Activated naive CD4-positive, alpha-beta T cell treated with anti-CD3 and anti-CD28 coated beads, Interleukin-2, amount 10 ng/mL, durations not matched to agents 7 days and 5 days (primary cell): ENCODE measurements around the gene BCO1.

Experiments used
- CTCF ChIA-PET: fragments of 350-600 bp; sonication (Branson Sonifier 250); formaldehyde crosslinking; loops from one replicate; lab custom pipeline; 2021; ENCODE audit warnings: antibody characterized with exemption; lab: Charles Lee
- DNase-seq: peaks from one replicate; pipeline ENCODE4 v3.0.0-alpha.2; 2020
- H3K27ac Mint-ChIP-seq: one replicate; pipeline ENCODE4 v1.8.0; 2021; ENCODE audit warnings: mild to moderate bottlenecking, moderate library complexity, mixed read lengths
- H3K27me3 Mint-ChIP-seq: one replicate; pipeline ENCODE4 v1.8.0; 2021; ENCODE audit warnings: mild to moderate bottlenecking, mixed read lengths
- H3K36me3 Mint-ChIP-seq: one replicate; pipeline ENCODE4 v1.8.0; 2021; ENCODE audit warnings: mixed read lengths
- H3K4me1 Mint-ChIP-seq: one replicate; pipeline ENCODE4 v1.8.0; 2021; ENCODE audit warnings: mixed read lengths
- H3K4me3 Mint-ChIP-seq: one replicate; pipeline ENCODE4 v1.8.0; 2021; ENCODE audit warnings: mild to moderate bottlenecking, moderate library complexity, mixed read lengths
- H3K9me3 Mint-ChIP-seq: one replicate; pipeline ENCODE4 v1.8.0; 2021; ENCODE audit warnings: mixed read lengths

The BCO1 gene

DNA sequence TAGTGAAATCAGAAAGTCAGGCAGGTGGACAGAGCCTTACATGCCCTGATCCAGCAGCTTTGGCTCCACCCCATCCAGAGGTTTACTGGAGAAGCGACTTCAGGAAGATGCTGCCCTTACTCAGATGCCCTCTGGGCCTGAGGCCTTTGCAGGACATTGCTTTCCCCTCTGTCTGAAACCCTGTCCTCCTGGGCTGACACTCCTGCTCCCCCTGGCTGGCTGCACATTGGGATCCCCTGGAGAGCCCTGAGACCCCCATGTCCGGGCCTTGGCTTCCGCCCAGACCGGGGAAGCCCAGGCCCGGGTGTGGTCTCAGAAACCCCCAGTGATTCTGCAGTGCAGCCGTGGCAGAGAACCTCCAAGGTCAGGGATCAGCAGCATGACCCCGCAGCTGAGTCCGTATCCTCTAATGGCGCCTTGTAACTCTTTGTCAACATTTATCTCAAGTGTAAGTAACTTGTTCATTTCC is 36.6 kb downstream of the BCO1 start:
- no peaks in the 10 kb centered on the region for H3K27me3 Mint-ChIP-seq
- no peaks in the 10 kb centered on the region for H3K4me1 Mint-ChIP-seq
- H3K4me3 Mint-ChIP-seq = no peak overlapping the region
- H3K36me3 Mint-ChIP-seq = no peaks in the 10 kb centered on the region
- H3K9me3 Mint-ChIP-seq = no peaks in the 10 kb centered on the region
- H3K27ac Mint-ChIP-seq = no peak overlapping the region
- DNase-seq = no peak
- CTCF ChIA-PET = no interaction called here

DNA sequence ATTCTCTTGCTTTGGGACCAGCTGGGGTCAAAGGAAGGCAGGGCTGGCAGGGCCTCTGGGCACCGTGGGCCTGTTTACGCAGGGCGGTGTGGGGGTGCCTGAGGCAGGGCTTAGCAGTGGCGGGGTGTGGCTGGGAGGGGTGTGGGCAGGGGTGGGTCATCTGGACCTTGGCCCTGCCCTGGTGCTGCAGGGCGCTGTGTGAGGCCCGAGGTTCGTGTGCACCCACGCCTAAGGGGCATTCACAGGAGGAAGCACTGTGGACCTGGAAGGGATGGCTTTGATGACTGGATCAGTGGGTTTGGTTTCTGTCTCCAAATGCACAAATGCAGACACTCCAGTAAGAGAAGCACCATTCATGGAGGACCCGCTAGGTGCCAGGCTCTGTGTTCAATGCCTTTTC is 37.3 kb downstream of the BCO1 start:
- Mint-ChIP-seq H3K4me1 (no peaks in the 10 kb centered on the region), H3K9me3 (no peaks in the 10 kb centered on the region), H3K27ac (no peak overlapping the region), H3K36me3 (no peaks in the 10 kb centered on the region), H3K27me3 (no peaks in the 10 kb centered on the region), H3K4me3 (no peak overlapping the region)
- CTCF ChIA-PET = interaction anchor here (1.4 kb wide), 1 partner anchor 15 kb away, joined by 4 read pairs; no protein-coding TSS in a partner anchor
- no peak for DNase-seq

DNA sequence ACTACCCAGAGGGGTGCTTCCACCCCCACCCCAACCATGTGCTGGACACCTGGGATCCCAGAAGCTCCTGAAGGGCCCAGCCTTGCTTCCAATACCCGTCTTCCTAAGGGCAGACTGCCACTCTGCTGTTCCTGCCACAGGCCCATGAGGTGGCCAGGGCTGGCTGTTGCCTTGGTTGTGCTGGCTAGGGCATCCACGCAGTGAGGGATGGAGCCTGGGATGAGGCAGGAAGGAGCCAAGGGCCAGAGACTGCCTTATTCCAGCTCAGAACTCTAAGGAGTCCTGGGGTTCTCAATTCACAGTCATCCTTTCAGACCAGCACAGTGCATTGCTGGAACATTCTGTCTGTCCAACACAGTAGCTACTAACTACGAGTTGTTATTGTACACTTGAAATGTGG is 37.8 kb downstream of the BCO1 start:
- Mint-ChIP-seq H3K4me3 (no peak overlapping the region), H3K4me1 (no peaks in the 10 kb centered on the region), H3K9me3 (no peaks in the 10 kb centered on the region), H3K36me3 (no peaks in the 10 kb centered on the region), H3K27me3 (no peaks in the 10 kb centered on the region), H3K27ac (no peak overlapping the region)
- CTCF ChIA-PET = interaction anchor here (0.7 to 1.4 kb wide), 2 partner anchors 15 to 38 kb away, joined by 3 to 4 read pairs; partner anchors contain the start of gene BCO1
- DNase-seq = no peak

DNA sequence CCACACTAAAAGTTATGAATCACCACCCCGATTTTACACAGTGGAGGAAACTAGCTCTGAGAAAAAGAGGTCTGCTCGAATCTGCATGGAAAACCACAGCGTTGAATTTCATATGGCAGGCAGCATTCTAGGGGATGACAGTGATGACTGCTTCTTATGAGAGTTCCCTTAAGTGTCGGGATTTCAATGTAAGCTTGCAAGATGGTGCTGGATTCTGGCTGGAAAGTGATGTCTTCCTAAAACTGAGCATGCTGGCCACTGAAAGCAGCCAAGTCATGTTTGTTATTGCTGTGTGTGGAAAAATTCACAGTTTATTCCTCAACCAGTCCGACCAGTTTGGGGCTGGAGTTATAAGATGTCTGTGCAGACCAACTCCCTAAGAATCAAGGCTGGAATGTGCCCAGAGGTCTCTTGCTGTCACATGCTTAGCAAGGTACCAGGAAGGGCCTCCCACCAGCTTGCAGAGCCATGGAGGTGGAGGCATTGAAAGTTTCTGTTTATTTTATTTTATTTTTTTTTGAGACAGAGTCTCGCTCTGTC is 39.1 kb downstream of the BCO1 start:
- H3K36me3 Mint-ChIP-seq = no peaks in the 10 kb centered on the region

DNA sequence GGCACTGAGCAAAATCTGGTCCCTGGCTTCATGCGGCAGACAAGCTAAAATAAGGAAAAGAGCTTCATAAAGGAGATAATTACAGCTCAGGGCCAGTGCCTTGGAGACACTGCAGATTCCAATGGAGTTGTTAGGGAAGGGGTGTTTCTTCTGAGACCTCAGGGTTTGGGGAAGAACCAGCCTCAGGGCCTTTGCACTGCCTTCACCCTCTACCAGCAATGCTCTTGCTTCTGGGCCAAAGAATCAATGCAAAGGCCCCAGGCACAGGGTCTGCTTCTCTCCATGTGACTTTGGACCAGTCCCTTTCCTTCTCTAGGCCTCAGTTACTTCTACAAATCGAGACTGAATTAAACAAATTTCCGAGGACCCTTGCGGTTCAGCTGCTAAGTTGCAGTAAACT is 40.0 kb downstream of the BCO1 start:
- CTCF ChIA-PET = interaction anchor here (0.7 to 1.2 kb wide), 2 partner anchors 17 to 74 kb away, joined by 3 to 5 read pairs; no protein-coding TSS in a partner anchor
- no peak for DNase-seq
- no peaks in the 10 kb centered on the region for H3K4me1 Mint-ChIP-seq
- H3K36me3 Mint-ChIP-seq = no peaks in the 10 kb centered on the region
- no peak overlapping the region for H3K4me3 Mint-ChIP-seq
- H3K9me3 Mint-ChIP-seq = no peaks in the 10 kb centered on the region
- no peak overlapping the region for H3K27ac Mint-ChIP-seq
- H3K27me3 Mint-ChIP-seq = no peaks in the 10 kb centered on the region

More for the DNA sequence above, 39.1 kb downstream of the BCO1 start:
- no peak overlapping the region for H3K27ac Mint-ChIP-seq
- H3K9me3 Mint-ChIP-seq = no peaks in the 10 kb centered on the region
- H3K4me3 Mint-ChIP-seq = no peak overlapping the region
- CTCF ChIA-PET = interaction anchor here (1.2 kb wide), 1 partner anchor 73 kb away, joined by 5 read pairs; no protein-coding TSS in a partner anchor
- no peak for DNase-seq
- H3K4me1 Mint-ChIP-seq = no peaks in the 10 kb centered on the region
- no peaks in the 10 kb centered on the region for H3K27me3 Mint-ChIP-seq

DNA sequence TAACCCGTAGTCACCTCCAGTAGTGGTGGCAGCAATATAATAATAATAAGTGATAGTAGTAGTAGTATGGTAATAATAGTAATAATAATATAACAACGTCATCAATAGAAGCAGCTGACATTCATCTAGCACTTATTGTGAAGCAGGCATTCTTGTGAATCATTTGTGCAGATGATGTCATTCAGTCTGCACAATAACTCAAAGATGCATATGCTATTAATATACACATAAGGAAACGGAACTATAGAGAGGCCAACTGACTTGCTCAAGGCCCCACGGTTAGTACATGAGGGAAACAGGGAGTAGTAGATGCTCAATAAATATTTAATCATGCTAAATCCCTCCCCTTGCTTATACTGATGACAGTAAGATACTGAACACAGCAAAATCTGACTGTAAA is 40.9 kb downstream of the BCO1 start:
- H3K9me3 Mint-ChIP-seq = no peaks in the 10 kb centered on the region
- CTCF ChIA-PET = interaction anchor here (1.6 kb wide), 1 partner anchor 18 kb away, joined by 5 read pairs; no protein-coding TSS in a partner anchor
- no peaks in the 10 kb centered on the region for H3K27me3 Mint-ChIP-seq
- no peaks in the 10 kb centered on the region for H3K4me1 Mint-ChIP-seq
- H3K36me3 Mint-ChIP-seq = no peaks in the 10 kb centered on the region
- DNase-seq = no peak
- H3K4me3 Mint-ChIP-seq = no peak overlapping the region
- no peak overlapping the region for H3K27ac Mint-ChIP-seq

DNA sequence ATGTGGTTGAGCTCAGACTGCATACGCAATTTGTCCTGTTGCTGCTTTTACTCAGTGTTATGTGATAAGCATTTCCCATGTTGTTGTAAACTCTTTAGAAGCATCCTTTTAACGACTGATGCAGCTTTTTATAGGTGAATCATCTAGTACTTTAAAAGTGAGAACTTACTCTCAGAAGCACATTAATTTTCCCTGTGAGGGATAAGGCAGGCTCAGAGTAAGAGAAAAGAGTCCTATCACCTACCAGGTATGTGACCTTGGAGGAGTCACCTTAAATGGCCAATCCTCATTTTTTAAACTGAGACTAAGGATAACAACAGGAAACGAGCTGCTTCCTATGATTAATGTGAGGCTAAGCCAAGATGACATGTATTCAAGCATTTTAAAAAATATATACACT is 41.9 kb downstream of the BCO1 start:
- H3K36me3 Mint-ChIP-seq = no peaks in the 10 kb centered on the region
- no peak overlapping the region for H3K27ac Mint-ChIP-seq
- no peaks in the 10 kb centered on the region for H3K9me3 Mint-ChIP-seq
- no peak overlapping the region for H3K4me3 Mint-ChIP-seq
- DNase-seq = no peak
- H3K27me3 Mint-ChIP-seq = no peaks in the 10 kb centered on the region
- no peaks in the 10 kb centered on the region for H3K4me1 Mint-ChIP-seq
- CTCF ChIA-PET = interaction anchor here (1.6 kb wide), 1 partner anchor 19 kb away, joined by 5 read pairs; no protein-coding TSS in a partner anchor

DNA sequence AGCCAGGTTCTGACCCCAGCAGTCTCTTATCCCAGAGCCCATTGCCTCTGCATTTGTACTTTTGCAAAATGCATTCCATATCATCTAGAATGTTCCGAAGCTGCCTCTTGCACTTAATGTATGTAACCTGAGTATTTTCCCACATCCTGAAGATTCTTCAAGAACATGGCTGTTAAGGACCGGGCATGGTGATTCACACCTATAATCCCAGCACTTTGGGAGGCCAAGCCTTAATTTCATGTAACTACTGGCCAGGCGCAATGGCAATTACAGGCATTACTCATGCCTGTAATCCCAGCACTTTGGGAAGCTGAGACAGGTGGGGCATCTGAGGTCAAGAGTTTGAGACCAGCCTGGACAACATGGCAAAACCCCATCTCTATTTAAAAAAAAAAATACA is 44.6 kb downstream of the BCO1 start:
- Mint-ChIP-seq H3K27me3 (no peaks in the 10 kb centered on the region), H3K9me3 (no peaks in the 10 kb centered on the region), H3K4me3 (no peak overlapping the region), H3K36me3 (no peaks in the 10 kb centered on the region), H3K4me1 (no peaks in the 10 kb centered on the region), H3K27ac (no peak overlapping the region)
- no peak for DNase-seq
- CTCF ChIA-PET = no interaction called here

DNA sequence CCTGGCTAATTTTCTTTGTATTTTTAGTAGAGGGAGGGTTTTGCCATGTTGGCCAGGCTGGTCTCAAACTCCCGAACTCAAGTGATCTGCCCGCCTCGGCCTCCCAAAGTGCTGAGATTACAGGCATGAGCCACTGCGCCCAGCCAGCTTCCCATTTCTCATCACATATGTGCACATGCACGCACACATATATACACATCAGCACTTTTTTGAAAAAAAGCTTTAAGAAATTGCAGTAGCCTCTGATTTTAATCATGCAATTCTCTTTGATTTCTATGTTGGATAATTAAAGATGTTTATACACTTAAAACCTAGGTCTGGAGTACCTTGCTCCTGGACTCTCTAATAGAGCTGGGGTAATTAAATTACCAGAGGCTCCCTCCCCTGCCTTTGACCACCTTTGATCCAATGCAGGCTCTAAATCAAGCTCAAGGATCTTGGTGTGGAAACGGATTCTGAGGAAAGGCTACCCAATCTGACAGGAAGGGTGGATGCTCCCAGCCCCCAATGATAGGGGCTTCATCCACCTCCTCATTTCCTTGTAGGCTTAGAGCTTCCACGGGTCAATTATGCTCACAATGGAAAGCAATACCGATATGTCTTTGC is 46.6 kb downstream of the BCO1 start:
- Mint-ChIP-seq H3K4me3 (no peak overlapping the region), H3K27ac (no peak overlapping the region), H3K4me1 (no peaks in the 10 kb centered on the region), H3K27me3 (no peaks in the 10 kb centered on the region), H3K36me3 (no peaks in the 10 kb centered on the region), H3K9me3 (no peaks in the 10 kb centered on the region)
- DNase-seq = no peak
- CTCF ChIA-PET = no interaction called here

DNA sequence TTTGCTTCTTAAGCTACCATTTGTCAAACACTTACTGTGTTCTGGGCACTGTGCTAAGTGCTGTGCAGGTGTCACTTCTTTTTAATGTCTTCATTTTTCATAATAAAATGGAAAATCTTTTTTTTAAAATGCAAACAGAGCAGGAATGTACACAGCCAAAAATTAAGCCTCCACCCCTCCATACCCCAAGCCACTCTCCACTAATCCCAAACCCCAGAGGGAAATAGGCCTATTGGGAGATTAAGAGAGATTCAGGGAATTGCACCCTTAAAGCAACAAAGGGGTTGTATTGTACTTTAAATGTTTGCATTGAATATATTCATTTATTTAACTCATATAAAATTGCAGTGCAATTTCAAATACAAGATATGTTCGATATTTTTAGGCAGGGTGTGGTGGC is 47.7 kb downstream of the BCO1 start:
- Mint-ChIP-seq H3K27ac (no peak overlapping the region), H3K36me3 (no peaks in the 10 kb centered on the region), H3K4me1 (no peaks in the 10 kb centered on the region), H3K27me3 (peaks cover under 1% of the 10 kb centered on the region), H3K4me3 (no peak overlapping the region), H3K9me3 (no peaks in the 10 kb centered on the region)
- no peak for DNase-seq
- CTCF ChIA-PET = no interaction called here

DNA sequence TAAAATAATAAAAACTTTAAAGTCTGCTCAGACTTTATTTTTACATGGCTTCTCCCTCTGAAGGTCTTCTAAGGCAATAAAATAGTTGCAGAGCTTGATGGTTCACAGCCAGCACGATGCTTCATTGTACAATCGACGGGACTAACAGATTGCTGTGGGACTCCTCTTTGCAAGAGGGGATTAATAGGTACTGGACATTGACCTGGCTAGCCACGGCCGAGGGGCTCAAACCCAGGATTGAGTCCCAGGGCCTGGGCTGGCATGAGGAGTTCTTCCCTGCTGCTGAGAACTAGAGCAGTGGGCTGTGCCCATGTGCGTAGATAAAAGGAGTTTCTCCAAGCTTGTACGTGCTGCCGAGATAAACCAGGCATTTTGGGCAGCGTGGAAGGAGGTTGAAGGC is 52.6 kb downstream of the BCO1 start:
- H3K36me3 Mint-ChIP-seq = no peaks in the 10 kb centered on the region
- peaks cover 20% of the 10 kb centered on the region for H3K27me3 Mint-ChIP-seq
- H3K4me1 Mint-ChIP-seq = no peaks in the 10 kb centered on the region
- no peak overlapping the region for H3K4me3 Mint-ChIP-seq
- no peak for DNase-seq
- H3K9me3 Mint-ChIP-seq = no peaks in the 10 kb centered on the region
- CTCF ChIA-PET = interaction anchor here (0.5 kb wide), 1 partner anchor 76 kb away, joined by 3 read pairs; no protein-coding TSS in a partner anchor
- no peak overlapping the region for H3K27ac Mint-ChIP-seq

DNA sequence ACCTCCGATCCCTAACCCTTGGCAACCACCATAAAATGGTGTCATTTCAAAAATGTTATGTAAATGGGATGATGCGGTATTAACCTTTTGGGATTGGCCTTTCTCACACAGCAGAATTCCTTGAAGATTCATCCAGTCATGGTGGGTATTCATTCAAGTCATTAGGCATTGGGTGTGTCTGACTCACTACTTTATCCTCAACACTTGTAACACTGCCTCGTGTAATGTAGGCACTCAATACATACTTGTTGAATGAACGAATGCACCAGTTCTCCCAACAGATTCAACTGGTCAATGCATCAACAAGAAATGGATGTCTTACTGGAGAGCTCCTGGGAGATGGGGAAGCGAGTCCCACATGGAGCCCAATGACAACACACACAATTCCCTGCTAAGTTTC is 54.4 kb downstream of the BCO1 start:
- CTCF ChIA-PET = no interaction called here
- DNase-seq = no peak
- no peaks in the 10 kb centered on the region for H3K4me1 Mint-ChIP-seq
- H3K9me3 Mint-ChIP-seq = no peaks in the 10 kb centered on the region
- no peaks in the 10 kb centered on the region for H3K36me3 Mint-ChIP-seq
- H3K4me3 Mint-ChIP-seq = no peak overlapping the region
- no peak overlapping the region for H3K27ac Mint-ChIP-seq
- H3K27me3 Mint-ChIP-seq = peaks cover 20% of the 10 kb centered on the region

DNA sequence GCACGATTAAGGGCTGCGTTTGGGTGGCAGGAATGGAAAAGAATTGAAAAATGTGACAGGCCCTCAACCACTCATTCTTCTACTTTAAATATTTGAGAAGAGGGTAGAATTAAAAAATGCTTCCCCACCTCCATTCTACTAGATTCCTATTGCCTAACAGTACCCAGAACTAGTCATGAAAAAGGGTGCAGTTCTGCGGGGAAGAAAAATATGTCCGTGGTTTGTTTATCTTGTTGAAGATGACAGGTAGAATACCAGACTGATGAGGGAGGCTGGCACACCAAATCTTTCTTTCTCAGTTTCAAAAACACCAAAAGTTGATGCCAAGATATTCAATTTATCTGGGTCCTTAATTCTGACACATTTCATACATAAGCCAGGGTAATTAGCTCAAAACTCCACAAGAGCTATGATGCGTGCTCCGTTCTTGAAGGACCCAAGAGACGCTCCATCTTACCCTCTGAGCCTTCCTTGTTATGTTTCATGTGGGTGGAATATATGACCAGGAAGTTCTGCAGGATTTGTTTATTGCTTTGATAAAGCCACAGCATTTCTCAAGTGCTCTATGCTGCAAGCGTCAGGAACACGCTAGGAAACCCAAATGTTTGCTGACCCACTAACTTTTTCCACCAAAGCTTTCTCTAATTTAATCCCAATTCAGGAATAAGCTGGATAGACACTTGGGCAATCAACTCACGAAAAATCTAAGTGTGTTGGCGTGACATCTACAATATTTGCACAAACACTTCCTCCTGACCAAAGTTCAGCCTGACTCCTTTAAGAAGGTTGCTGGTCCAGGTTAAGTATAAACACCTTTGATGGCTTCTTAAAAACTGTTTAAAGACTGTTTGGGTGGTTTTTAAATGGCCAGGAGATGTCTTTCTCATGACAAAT is 55.7 kb downstream of the BCO1 start:
- no peaks in the 10 kb centered on the region for H3K9me3 Mint-ChIP-seq

DNA sequence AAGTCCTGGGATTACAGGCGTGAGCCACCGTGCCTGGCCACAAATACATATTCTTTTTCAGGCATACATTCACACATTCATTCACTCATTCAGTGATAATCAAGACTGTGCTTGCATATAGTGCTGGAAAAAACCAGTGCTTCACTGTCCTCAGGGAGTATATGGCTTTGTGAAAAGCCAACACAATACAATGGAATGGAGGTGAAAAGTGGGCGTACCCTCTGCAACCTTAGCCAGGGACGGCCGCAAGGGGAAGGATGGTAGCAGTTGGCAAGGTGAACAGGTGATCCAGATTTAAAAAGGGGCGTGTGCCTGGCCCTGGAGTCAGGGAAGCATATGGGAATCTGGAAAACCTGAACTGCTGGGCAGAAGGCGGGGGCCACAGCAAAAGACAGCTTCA is 58.1 kb downstream of the BCO1 start:
- Mint-ChIP-seq H3K36me3 (no peaks in the 10 kb centered on the region), H3K27ac (no peak overlapping the region), H3K4me1 (no peaks in the 10 kb centered on the region), H3K9me3 (no peaks in the 10 kb centered on the region), H3K27me3 (peaks cover 20% of the 10 kb centered on the region), H3K4me3 (no peak overlapping the region)
- no peak for DNase-seq
- CTCF ChIA-PET = no interaction called here

More for the DNA sequence above, 55.7 kb downstream of the BCO1 start:
- no peak overlapping the region for H3K4me3 Mint-ChIP-seq
- H3K27ac Mint-ChIP-seq = no peak overlapping the region
- CTCF ChIA-PET = interaction anchor here (0.7 kb wide), 1 partner anchor 56 kb away, joined by 7 read pairs; no protein-coding TSS in a partner anchor
- H3K4me1 Mint-ChIP-seq = no peaks in the 10 kb centered on the region
- H3K27me3 Mint-ChIP-seq = peaks cover 20% of the 10 kb centered on the region
- DNase-seq = no peak
- no peaks in the 10 kb centered on the region for H3K36me3 Mint-ChIP-seq
